ENCODE results near the gene ZMYND10.

The ZMYND10 gene

DNA sequence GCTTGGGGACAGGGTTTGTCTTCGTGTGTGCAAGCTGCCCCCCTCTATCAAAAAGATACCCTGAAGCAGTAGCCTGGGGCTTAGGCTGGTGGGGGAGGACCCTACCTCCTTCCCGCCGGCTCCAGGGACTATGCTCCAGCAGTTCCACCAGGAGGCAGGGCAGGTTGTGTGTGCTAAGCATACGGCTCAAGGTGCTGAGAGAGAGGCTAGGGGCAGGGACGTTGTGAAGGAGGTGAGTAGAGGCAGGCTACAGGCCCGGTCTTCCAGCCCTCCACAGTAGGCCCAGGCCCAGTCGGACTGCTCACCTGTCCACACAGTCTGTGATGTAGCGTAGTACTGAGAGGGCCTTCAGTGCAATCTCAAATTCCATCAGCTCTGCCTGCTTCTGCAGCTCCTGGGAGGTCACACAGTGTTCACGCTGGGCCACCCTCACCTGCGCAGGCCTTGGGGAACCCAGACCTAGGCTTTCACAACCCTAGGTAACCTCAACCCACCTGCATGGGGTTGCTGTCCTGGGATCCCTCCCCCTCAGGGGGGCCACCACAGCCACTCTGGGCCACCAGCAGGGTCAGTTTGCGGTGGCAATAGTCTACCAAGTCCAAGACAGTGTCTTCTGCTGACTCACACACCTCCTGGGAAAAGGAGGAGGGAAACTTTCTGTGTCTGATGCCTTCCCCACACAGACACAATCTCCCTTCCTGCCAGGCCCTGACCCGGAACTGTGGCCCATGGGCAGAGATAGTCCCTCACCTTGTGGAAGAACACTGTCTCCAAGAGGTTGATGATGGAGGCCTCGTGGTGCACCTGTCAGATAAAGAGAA lies 2.5 kb downstream of the ZMYND10 start:
- DNase-seq = no peak

DNA sequence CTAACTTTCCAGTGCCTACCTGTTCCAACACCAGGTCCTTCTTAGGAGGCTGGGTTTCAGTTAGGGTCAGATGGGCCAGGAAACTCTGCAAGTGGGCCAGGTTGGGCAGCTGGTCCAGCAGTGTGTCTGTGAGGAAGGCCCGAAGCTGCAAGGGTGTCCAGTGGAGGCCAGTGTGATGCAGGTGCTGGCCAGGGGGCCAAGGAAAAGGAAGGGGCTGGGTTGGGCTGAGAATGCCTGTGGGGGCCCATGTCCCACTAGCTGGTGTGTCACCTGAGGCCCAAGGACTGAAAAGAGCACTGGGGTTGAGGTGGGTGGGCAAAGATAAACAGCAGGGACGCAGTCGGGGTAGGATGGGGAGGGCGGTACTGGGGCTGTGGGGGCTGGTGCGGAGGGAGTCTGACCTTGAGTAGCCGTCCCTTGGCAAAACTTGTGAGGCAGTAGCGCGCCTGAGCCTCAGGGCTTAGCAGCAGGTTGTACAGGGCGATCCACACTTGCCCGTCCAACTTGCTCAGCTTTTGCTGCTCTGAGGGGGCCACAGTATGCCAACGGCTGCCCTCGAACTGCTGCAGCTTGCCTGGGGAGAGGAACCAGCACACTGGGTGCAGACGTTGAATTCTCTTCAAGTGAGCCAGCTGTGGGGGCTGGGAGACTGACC lies 3.4 kb downstream of the ZMYND10 start:
- DNase-seq = no peak

DNA sequence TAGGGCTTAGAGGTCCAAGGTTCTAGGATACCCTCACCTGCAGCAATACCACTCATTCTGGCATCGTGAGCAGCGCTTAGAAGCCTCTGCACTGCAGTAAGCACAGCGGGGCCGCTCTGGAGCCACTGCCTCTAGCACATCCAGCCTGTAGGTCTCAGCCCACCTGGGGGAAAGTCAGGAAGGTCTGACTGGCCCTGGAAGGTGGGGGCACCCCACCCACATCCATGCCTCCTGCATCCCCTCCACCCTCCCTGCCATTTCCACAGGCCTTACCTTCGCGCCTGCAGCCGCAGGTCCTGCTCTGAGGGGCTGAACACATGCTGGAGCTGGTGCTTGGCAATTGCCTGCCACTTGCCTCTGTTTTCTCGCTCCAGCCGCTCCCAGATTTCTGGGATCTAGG lies 4.0 kb downstream of the ZMYND10 start:
- DNase-seq = no peak

DNA sequence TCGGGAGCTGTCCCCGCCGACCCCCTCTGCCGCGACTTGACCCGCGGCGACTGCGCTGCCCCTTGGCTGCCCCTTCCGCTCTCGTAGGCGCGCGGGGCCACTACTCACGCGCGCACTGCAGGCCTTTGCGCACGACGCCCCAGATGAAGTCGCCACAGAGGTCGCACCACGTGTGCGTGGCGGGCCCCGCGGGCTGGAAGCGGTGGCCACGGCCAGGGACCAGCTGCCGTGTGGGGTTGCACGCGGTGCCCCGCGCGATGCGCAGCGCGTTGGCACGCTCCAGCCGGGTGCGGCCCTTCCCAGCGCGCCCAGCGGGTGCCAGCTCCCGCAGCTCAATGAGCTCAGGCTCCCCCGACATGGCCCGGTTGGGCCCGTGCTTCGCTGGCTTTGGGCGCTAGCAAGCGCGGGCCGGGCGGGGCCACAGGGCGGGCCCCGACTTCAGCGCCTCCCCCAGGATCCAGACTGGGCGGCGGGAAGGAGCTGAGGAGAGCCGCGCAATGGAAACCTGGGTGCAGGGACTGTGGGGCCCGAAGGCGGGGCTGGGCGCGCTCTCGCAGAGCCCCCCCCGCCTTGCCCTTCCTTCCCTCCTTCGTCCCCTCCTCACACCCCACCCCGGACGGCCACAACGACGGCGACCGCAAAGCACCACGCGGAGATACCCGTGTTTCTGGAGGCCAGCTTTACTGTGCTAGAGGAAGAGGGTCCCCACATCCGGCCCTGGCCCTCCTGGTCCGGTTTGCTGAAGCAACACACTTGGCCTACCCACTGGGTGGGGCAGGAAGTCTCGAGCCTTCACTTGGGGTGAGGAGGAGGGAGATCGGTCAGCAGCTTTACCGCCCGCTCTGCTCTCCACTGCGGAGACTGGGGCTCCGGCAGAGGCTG lies 4.8 kb downstream of the ZMYND10 start, which contains the start of gene RASSF1:
Gene RASSF1 (minus strand): TSS at position 389 of the 882 bp plus-strand sequence. CDS start 31 bp downstream, at position 358.
- DNase-seq = no peak

DNA sequence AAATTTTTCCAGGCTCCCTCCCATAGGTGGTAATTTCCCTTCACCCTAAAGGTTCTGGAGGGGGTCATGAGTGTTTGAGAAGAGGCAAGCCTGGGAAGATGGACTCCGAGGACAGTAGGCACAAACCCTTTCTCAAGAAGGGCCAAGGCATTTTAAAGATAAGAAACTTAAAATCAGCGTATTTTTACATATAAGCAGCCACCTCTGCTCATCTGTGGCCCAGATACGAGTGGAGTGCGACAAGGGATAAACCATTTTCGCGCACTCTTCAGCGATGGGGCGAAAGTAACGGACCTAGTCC lies 5.4 kb downstream of the ZMYND10 start:
- DNase-seq = no peak

DNA sequence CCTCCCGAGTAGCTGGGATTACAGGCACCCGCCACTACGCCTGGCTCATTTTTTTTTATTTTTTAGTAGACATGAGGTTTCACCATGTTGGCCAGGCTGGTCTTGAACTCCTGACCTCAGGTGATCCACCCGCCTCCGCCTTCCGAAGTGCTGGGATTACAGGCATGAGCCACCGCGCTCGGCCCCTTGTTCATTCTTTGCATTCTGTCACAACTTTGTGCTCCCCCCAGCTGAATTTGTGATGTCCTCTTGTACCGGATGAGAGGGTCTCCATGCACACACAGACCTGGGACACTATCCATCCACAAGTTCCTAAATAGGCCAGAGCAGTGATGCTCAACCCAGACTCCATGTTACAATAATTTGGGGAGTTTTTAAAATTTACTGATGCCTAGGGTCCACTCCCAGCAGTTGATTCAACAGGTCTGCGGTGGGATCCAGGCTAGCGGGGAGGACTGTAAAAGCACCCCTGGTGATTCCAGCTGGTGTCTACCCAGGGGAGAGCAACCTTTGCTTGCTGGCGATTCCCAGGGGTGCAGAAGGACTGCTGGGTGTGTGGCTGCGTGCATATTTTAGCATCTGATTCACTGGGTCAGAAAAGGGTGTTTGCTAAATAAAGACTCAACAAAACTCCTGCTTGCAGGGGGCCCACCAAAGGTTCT lies 5.9 kb downstream of the ZMYND10 start:
- no peak for DNase-seq

DNA sequence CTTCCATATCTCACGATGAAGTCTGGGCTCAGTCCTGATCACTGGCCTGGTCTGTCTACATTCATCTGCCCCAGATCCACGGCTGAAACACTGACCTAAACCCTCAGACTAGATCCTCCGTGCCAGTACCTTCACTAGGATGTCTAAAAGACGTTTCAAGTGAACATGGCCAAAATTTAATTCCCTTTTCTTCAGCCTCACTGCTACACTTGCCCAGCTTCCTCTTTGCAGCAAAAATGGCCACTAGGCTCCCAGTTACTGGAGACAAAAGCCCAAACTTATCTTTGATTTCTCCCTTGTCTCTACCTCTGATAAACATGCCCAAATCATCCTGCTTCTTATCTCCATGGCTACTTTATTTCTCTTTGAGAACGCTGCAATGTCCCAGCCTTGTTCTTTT lies 6.6 kb downstream of the ZMYND10 start:
- no peak for DNase-seq

DNA sequence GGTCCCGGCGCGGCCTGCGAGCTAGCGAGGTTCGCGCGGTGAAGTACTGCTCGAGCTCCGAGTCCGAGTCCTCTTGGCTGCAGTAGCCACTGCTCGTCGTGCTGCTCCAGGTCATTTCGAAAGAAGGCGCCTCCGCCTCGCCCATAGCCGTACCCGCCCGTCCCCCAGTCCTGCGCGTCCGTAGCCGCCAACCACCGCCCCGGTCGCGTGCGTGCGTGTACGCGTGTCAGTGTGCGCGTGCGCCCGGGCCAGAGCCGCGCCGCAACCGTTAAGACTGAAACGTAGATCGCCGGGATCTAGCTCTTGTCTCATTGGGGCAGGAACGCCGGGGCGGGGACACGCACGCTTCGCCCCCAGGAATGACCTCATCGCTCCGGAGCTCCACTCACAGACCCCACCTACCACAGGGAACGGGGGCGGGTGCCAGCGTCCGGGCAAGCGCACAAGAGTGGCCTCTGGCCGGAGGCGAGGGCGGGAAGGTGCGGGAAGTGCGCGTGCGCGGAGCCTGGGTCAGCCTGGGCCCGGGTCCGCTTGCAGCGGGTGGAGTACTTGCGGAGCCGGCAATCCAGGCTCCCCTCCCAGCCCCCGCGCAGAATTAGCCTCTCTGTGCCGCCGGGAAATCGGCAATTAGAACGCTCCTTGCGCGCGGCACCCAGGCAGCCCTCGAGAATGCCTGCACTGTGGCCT lies 8.2 kb downstream of the ZMYND10 start:
- DNase-seq = peak; percentile 88

DNA sequence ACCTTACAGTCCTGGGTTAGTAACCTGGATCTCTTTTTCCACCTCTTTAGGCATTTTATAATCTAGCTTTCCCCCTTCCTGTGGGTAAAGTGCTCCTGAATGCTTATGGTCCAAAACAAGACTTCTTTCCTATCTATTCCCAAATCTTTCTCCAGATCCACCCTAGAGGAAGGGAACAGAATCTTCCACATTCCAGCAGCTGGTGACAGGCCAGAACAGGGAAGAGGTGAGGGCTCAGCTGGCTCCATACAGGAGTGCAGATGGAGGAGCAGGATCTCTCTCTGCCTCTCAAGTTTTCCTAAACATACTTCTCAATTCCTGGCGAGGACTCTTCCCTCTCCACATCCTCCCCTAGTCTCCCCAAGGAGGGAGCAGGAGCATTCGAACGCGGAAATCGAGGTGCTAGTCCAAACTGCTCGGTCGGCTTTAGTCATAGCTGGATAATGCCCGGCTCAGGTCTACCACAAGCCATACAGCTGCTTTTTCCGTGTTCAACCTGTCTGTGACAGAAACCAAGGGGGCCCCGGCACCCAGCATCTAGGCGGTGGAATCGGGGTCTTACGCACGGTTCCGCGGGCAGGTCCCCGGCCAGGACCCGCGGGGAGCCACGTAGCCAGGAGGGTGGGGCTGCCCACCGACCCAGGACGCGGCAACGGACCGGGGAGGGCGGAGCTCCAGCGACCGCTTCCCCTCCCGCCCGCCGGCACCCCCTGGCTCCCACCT lies 8.9 kb downstream of the ZMYND10 start:
- no peak for DNase-seq

DNA sequence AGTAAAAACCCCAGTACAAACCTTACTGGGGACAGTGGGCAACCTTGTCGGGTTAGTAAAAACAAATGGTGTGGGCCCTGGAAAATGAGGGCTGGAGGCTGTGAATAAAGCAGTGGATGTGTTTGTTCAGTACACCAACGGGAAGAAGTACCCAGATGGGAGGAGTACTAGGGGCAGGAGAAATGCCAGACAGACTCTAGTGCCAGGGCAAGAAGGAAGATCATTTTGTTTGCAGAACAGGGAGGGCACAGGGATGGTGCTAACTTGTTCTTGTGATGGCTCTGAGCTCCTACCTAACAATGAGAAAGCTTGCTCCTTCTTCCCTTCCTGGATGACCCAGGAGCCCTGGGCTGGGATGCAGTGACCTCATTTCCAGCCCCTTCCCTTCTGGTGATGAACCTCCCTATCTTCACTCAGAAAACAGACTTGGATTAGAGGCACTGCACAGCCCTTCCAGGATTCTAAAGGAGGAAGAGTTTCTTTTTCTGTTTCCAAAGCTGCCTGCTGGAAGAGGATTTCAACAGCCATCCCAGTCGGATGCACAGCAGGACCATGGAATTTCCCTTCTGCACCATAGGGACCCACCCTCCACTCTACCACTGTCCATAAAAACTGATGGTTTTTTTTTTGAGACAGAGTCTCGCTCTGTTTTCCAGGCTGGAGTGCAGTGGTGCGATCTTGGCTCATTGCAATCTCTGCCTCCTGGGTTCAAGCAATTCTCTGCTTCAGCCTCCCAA lies 11.0 kb downstream of the ZMYND10 start:
- no peak for DNase-seq

DNA sequence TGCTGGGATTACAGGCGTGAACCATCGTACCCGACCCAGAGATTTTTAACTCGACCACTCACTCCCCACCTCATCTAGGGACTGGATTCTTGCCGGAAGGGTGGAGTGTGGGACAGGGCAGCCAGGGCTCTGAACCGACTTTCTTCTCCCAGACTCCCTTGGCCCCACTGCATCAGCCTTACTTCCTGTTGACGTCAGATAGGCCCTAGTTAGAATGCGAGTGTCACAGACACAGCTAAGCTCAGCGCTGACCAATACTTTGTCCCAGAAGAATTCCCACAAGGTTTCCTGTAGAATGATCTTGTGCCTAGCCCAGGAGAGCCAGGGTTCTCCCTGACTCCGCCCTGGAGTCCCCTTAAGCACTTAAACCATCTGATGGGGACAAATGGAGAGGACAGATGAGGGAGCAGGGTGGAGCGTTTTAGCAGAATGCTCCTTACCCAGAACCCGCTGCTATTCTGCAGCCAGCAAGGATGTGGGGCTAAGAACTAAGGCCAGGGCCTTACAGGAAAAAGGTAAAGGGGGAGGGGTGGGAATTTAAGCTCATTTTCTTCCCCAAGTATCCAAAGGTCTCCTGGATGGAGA lies 11.7 kb downstream of the ZMYND10 start:
- DNase-seq = no peak

DNA sequence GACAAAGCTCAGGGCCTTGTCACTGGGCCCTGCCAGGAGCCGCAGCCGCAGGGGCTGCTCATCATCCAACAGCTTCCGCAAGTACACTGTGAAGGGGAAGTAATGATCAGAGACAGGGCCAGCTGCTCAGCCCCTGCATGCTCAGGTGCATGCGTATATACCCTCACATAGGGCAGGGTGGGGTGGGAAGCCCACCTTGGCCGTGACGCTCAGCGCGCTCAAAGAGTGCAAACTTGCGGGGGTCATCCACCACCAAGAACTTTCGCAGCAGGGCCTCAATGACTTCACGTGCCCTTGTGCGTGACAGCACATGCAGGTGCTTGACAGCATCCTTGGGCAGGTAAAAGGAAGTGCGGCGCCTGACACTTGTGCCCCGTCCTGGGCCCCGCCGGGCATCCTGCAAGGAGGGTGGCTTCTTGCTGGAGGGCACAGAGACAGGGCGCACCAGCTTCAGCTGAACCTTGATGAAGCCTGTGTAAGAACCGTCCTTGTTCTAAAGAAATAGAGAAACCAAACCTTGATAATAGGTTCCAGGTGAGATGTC lies 14.1 kb downstream of the ZMYND10 start:
- DNase-seq = no peak

DNA sequence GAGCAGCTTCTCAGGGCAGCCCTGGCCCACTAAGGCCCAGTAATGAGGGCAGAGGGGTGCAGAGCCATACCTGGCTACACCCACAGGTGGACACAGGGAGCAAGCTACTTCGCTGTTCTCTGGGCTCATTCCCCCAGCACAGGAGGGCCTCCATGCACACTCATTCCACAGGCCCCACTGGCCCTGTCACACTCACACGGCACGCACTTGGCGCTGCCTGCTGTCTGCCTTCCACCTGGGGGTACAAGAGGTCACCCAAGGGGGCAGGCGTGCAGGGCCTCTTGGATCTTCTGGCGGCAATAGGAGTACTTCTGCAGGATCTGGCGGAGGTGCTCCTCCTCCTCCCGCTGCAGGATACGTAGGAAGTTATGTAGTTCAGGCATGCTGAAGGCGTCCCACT lies 15.2 kb downstream of the ZMYND10 start:
- DNase-seq = no peak

DNA sequence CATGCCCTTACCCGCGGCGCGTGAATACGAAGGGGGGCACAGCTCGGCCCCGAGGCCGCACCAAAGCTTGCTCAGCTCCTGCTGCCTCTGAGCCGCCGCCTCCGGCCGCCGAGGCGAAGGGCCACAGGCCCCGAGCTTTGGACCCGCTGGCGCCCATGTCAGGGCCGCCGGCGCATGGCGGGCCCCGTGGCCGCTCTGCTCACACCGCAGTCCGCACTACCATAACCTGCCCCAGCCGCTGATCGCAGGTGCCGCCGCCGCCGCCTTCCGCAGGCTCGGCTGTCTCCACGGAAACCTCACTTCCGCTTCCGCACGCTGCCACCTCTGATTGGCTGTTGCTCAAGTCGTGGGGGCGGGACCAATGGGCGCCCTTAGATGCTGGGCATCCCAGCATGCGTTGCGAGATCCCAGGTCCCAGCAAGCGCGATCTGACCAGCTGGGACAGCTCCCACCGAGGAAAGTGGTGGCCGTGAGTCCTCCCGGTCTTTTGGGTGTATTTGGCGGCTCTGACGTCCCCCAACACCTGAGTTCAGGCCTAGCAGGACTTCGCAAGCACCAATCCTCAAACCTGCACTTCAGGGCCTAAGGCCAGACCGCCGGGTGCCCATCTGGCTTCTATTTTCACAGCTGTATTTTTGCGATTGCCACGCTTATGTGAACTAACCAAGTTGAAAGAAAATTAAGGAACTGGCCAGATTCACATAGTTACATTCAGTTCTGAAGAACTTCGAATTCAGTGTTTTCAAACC lies 17.4 kb downstream of the ZMYND10 start, which contains the start of gene TUSC2:
Gene TUSC2 (minus strand): TSS at position 281 of the 749 bp plus-strand sequence. CDS start 124 bp downstream, at position 157.
- peak; percentile 67 for DNase-seq

DNA sequence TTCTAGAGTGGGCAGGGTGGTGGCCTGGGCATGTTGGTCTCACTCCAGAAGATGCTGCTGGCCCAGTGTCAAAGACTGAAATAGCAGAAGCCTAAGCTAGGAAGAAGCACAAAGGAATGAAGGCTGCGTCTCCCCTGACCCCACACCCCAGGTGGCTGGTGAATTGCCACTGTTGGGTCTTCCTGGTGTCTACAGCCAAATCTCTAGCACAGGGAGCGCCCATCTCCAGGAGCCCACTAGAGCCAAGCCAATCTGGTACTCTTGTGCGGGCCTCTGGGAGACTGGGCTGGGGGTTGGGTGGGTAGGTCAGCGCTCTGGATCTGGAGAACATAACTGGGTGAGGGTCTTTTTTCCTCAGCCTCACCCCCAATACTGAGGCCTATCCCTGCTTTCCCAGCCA lies 18.4 kb downstream of the ZMYND10 start:
- DNase-seq = no peak

DNA sequence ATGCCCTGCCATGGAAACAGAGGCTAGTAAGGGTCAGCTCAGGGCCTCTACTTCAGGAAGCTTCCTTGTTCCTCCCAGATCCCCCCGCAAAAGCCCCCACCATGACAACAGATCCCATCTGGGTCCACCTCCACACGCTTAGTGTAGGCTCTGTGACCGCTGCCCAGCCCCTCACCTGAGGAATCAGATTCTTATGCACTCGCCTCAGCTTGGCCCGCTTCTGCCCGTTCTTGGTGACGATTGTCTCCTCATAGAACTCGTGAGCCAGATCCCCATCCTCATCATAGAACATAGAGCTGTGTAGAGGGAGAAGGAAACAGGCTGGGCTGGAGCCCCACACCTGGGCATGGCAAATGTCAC lies 19.4 kb downstream of the ZMYND10 start:
- DNase-seq = no peak

DNA sequence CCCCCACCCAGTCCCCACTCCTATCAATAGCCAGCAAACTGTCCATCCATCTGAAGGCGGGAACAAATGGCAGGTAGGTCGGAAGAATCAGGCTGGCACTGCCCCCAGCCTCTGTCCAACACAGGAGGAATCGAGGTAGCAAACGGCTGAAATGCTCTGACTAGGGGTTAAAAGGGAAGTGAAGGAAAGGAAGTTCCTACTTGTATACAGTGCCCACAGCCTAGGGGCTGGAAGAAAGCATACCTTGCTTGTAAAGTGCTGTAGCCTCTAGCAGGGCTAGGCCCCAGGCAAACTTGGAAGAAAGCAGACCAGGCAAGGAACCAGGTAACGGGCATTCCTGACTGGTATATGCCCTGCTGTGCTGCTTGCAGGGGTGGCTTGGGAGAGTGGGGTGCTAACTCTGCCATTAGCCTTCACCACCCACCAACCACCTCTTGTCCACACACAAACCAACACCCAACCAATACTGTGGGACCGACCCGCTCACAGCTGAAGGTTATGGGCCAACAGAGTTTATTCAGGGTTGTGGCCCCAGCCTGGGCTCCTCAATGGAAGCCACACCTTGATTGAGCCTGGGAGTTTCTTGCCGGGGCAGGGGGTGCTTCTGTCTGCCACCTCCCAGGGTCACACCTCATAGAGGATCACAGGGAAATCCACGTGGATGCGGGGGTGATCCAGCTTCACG lies 19.9 kb downstream of the ZMYND10 start:
- DNase-seq = no peak

DNA sequence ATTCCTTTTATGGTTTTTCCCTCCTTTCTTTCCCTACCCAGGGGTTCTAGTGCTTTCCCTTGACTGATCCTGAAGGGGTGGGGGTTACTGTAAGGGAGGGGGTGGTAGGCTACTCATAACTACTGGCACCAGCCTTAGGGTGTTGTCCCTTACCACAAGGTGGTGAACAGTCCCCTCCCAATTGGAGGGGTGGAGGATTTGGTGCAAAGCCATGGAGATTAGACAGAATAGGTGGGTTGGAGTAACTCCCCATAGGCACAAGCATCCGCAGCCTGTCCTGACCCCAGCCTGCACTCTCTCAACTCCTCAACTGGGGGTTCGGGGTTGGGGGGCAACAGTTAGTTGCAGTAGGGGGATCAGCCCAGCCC lies 20.4 kb downstream of the ZMYND10 start:
- DNase-seq = no peak
